Stimulated activated CD8-positive, alpha-beta memory T cell treated with anti-CD3 and anti-CD28 coated beads, Interleukin-2, amount 100 ng/mL, for 1 hour (primary cell): ENCODE data around the gene CAMK2N1.

ENCODE experiments used
- DNase-seq, 2 donors: peaks; one replicate each; pipeline ENCODE4 v3.0.0-alpha.2; 2020; ENCODE audit warnings: low read depth in 2 of 2

Gene CAMK2N1

DNA sequence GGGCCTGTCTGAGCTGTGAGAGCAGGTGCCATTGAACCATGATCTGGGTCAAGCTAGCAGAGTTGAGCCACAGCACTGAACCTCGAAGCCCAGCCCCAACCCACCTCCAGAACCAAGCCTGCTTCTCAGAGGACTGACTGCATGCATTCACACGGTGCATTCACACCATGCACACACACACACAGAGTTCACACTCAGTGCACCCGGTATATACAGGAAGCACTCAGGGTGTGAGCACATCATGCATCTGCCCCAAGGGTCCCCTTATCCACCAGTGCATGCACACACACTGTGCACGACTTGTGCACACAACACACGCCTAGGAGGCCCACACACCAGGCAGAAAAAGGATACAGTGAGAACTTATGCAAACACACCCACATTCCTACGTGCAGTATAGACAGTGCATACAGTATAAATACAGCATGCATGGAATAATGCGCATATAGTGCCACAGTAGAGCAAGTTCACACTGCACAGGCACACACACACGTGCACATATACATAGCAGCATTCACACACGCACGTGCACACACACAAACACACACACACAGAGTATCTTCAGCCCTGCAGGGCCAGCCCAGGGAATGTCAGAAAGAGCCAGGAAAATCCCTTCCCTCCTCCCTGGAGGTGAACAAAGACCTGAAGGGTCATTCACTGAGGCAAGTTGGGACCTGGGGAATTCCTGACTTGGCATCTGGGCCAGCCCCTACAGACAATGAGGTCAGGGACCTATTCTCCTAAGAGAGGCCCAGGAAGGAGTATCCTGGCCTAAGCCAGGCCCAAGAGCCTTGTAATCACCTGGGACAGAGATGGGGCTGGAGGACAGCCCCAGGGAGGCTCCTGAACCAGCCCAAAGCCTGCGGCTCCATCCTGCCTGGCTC is 42.1 kb downstream of the CAMK2N1 start:
- DNase-seq = no peak

DNA sequence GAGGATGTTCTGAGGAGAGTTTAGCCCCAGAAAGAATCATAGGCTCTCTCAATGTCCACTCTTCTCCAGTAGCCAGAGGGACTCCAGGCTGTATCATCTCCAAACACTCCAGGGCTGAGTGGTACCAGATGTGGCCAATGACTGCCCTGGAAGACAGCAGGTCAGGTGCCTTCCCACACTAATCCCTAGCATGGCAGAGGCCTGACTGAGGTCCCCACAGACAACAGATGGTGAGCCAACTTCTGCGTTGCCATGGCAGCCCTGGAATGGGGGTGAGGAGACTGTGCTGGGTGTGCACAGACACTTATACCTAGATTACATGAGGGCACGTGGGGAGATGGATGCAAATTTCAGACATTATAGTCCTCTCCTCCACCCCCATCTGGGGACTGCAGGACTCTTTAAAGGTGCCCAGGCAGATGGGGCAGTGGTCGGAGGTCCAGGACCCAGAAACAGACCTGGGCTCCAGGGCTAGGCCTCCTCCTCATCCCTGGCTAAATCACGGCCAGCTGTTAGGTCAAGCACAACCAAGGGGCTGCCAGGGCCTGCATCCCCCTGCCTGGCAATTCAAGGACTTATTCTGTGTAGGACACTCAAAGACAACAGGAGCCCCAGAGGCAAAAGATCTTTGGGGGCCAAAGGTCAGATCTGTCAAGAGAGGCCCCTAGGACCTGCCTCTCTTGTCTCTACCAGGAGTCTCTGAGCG is 42.9 kb downstream of the CAMK2N1 start:
- no peak for DNase-seq

DNA sequence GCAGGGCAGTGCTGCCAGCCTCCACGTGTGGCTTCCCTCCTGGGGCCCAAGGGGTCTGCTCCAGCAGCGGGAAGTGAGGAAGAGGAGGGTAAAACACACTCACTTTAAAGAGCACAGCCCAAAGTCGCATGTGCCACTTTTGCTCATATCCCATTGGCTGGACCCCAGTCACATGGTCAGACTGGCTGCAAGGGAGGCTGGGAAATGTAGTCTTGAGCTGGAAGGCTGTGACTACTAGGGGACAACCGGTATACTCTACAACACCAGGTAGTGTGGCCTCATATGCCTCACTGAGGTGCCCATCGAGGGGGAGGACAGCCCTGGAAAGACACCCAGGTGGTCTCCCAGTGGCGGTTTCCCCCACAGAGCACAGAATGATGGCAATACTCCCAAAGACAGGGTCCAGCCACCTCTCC is 45.2 kb downstream of the CAMK2N1 start:
- DNase-seq = no peak

DNA sequence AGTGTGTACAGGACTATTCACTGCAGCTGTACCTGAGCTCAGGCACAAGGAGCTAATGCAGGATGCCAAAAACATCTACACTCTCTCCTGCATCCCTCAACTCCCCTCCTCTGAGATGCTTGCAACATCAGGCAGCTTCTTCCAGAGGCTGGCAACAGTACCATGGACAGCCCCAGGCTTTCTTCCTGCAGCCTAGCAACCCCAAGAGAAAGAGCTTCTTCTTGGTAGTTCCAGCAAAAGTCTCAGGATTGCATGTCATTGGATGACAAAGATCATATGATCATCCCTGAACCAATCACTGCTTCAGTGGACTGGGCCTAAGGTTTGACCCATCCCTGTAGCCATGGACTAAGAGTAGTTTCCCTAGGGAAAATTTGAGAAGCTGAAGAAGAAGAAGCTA is 46.7 kb downstream of the CAMK2N1 start:
- no peak for DNase-seq

DNA sequence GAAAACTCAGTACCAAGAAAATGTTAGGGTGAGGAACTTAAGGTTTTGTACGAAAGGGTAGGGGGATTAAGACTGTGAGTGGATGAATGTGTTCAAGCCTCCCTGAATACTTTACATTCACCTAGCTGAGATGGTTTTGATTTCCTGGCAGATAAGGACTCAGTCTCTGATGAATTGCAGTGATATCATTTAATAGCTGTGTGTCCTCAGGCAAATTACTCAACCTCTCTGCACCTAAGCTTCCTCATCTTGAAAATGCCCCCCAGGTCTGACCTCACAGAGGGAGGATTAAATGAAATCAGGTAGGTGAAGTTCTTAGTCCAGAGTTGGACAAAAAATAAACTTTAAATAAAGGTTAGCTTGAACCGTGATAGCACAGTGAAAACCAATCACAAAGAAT is 48.4 kb downstream of the CAMK2N1 start:
- DNase-seq = no peak

DNA sequence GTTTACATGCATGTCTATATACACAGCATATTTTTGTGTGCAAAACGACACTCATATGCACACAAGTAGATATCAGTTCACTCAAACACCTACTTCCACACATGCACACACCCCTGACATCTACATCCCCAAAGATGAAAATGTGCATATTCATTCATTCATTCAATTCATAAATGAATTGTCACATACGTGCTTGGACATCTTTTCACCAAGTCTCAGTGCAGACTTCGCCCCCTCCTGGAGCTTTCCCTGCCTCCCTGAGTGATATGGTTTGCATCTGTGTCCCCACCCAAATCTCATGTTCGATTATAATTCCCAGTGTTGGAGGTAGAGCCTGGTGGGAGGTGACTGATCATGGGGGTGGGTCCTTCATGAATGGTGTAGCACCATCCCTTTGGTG is 53.1 kb downstream of the CAMK2N1 start:
- no peak for DNase-seq
